HFF-Myc (cell line): Measurements from ENCODE around the gene PTH.

Experiments used
- DNase-seq: peaks from one replicate; pipeline ENCODE4 v3.0.0-alpha.2; 2011; ENCODE audit warnings: low read depth; ENCODE audit errors: extremely low read depth
- H3K4me3 ChIP-seq: replicated peaks from 2 replicates; pipeline ENCODE4 v1.5.1; 2011; ENCODE audit warnings: low read depth, mild to moderate bottlenecking, control low read depth, low read length
- TF ChIP-seq, protein P1 (sequence below): IDR thresholded peaks from 2 replicates; pipeline ENCODE4 v1.5.1; 2012; ENCODE audit warnings: mild to moderate bottlenecking, low read depth, low read length, control low read depth; ENCODE audit errors: missing control alignments

Gene PTH

GRCh38 chr11:13494051-13494450, 1.7 kb downstream of the PTH start:
- no peak overlapping the region for H3K4me3 ChIP-seq
- TF ChIP-seq, protein P1, sequence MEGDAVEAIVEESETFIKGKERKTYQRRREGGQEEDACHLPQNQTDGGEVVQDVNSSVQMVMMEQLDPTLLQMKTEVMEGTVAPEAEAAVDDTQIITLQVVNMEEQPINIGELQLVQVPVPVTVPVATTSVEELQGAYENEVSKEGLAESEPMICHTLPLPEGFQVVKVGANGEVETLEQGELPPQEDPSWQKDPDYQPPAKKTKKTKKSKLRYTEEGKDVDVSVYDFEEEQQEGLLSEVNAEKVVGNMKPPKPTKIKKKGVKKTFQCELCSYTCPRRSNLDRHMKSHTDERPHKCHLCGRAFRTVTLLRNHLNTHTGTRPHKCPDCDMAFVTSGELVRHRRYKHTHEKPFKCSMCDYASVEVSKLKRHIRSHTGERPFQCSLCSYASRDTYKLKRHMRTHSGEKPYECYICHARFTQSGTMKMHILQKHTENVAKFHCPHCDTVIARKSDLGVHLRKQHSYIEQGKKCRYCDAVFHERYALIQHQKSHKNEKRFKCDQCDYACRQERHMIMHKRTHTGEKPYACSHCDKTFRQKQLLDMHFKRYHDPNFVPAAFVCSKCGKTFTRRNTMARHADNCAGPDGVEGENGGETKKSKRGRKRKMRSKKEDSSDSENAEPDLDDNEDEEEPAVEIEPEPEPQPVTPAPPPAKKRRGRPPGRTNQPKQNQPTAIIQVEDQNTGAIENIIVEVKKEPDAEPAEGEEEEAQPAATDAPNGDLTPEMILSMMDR: no peak
- DNase-seq: no peak

- TF ChIP-seq, protein P1: peak; percentile 18
- DNase-seq: no peak
- no peak overlapping the region for H3K4me3 ChIP-seq
Measured at GRCh38 chr11:13487661-13488030, 8.2 kb downstream of the PTH start.

DNA sequence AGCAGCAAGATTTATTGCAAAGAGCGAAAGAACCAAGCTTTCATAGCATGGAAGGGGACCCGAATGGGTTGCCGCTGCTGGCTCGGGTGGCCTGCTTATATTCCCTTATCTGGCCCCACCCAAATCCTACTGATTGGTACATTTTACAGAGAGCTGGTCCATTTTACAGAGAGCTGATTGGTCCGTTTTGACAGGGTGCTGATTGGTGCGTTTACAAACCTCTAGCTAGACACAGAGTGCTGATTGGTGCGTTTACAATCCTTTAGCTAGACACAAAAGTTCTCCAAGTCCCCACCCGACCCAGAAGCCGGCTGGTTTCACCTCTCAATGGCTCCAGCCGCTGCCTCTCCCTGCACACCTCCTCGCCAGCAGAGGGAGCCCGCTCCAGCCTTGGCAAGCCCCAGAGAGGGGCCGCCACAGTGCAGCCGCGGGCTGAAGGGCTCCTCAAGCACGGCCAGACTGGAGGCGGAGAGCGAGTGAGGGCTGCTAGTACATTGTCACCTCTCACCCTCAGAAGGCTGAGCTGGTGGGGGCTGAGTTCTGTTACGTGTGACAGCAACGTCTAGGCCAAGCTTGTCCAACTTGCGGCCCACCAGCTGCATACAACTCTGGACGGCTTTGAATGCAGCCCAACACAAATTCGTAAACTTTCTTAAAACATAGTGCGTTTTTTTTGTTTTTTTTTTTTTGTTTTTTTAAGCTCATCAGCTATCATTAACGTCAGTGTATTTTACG, 8.7 kb downstream of the PTH start:
- TF ChIP-seq, protein P1: peak; percentile 29
- H3K4me3 ChIP-seq: no peak overlapping the region
- DNase-seq: no peak

DNA sequence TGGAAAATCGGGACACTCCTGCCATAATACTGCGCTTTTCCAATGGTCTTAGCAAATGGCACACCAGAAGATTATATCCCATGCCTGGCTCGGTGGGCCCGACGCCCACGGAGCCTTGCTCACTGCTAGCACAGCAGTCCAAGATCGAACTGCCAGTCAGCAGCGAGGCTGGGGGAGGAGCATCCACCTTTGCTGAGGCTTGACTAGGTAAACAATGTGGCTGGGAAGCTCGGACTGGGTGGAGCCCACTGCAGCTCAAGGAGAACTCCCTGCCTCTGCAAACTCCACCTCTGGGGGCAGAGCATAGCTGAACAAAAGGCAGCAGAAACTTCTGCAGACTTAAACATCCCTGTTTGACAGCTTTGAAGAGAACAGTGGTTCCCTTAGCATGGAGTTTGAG, 15.6 kb downstream of the PTH start:
- TF ChIP-seq, protein P1: no peak
- DNase-seq: no peak
- no peak overlapping the region for H3K4me3 ChIP-seq

GRCh38 chr11:13479688-13480087, 16.1 kb downstream of the PTH start:
- DNase-seq: no peak
- TF ChIP-seq, protein P1: no peak
- no peak overlapping the region for H3K4me3 ChIP-seq

DNA sequence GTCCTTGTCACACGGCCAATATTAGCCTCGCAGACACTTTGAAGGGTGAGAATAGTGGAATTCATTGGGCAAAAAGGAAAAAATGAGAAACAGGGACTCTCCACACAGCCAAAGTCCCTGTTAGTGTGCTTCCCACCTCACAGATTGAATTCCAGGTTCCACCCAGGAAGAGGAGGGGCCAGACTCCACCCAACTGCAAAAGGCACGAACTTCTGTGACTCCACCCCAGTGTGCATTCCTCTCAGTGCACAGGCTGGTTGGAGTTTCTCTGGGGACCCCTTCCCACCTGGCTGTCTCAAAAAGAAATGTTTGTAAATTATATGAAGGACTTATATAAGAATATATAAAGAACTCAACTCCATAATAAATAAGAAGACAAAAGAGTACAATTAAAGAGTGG, 20.7 kb downstream of the PTH start:
- TF ChIP-seq, protein P1: no peak
- H3K4me3 ChIP-seq: no peak overlapping the region
- no peak for DNase-seq

DNA sequence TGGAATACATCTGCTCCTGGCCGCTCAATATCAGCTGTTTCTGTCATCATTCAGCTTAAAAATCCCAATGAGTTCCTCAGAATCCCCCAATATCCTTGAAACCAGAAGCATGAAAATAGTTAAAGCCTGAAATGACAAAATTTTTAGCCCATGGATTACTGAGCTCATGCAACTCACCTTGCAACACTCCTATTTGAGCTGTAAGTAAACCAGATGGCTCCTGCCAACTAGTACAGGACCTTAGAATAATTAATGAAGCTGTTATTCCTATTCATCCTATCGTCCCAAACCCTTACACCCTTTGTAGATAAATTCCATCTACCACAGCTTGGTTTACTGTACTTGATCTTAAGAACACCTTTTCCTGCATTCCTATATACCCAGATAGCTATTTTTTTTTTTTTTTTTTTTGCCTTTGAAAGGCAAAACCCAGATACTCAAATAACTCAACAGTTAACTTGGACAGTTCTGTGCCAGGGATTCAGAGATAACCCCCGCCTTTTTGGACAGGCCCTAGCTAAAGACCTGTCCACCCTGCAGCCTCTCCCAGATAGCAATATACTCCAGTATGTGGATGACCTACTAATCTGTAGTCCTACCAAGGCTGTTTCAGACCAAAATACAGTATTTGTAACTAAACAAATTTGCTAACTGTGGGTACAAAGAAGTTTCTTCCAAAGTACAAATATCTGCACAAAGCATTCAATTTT, 22.6 kb downstream of the PTH start:
- TF ChIP-seq, protein P1: no peak
- no peak overlapping the region for H3K4me3 ChIP-seq
- DNase-seq: no peak
